ENCODE results near the gene UBR1. TPM values are rescaled to one million over a fixed set of nuclear protein-coding genes. Genes with fewer than 3 reads are reported as not detected.
"Not testable (repeated sequence)": the region's sequence is repeated elsewhere in the genome, so short reads cannot be mapped to it uniquely, and the experiment has no call there.

The UBR1 gene
- total RNA-seq, 1 donor from 2014 or later, result 29.1 TPM

- H3K27ac Mint-ChIP-seq; H3K9me3 Mint-ChIP-seq; H3K27me3 Mint-ChIP-seq (ENCODE audit: insufficient read depth); H3K4me1 Mint-ChIP-seq (ENCODE audit: low read depth); intact Hi-C loops (cut with micrococcal nuclease); H3K4me3 Mint-ChIP-seq; DNase-seq (ENCODE audit: low spot score): not testable (repeated sequence)
- peaks cover 25% of the 10 kb centered on the region for H3K36me3 Mint-ChIP-seq (ENCODE audit: low read depth)
Measured at GRCh38 chr15:43014671-43015070, 91.2 kb downstream of the UBR1 start.

- H3K4me3 Mint-ChIP-seq, result no peak overlapping the region
- intact Hi-C loops (cut with micrococcal nuclease), result no loop called here
- H3K27me3 Mint-ChIP-seq (ENCODE audit: insufficient read depth), result no peaks in the 10 kb centered on the region
- DNase-seq (ENCODE audit: low spot score), result no peak
- no peaks in the 10 kb centered on the region for H3K4me1 Mint-ChIP-seq (ENCODE audit: low read depth)
- no peaks in the 10 kb centered on the region for H3K9me3 Mint-ChIP-seq
- peaks cover 33% of the 10 kb centered on the region for H3K36me3 Mint-ChIP-seq (ENCODE audit: low read depth)
- no peak overlapping the region for H3K27ac Mint-ChIP-seq
Measured at GRCh38 chr15:43009206-43009605, 96.6 kb downstream of the UBR1 start.

GRCh38 chr15:43008150-43008549 lies 97.7 kb downstream of the UBR1 start:
- peaks cover 35% of the 10 kb centered on the region for H3K36me3 Mint-ChIP-seq (ENCODE audit: low read depth)
- intact Hi-C loops (cut with micrococcal nuclease), result no loop called here

DNA sequence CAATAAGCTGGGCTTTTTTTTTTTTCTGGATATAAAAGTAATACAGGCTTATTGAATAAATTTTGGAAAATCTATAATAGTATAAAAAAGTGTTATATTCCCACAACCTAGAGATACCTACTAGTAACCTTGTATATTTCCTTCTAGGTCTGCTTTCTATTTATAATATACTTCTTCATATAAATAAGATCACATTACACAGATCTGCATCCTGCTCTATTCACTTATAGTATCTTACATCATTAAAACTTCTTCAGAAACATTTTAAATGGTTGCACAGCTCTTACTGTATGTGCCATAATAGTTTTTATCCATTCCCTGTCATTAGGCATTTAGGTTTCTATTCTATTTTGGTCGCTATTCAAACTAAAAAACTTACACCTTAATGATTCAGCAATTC lies 98.3 kb downstream of the UBR1 start:
- Mint-ChIP-seq H3K27me3 (ENCODE audit: insufficient read depth) (no peaks in the 10 kb centered on the region), H3K36me3 (ENCODE audit: low read depth) (peaks cover 37% of the 10 kb centered on the region), H3K4me3 (no peak overlapping the region), H3K27ac (no peak overlapping the region), H3K4me1 (ENCODE audit: low read depth) (no peaks in the 10 kb centered on the region), H3K9me3 (no peaks in the 10 kb centered on the region)
- intact Hi-C loops (cut with micrococcal nuclease), result no loop called here
- DNase-seq (ENCODE audit: low spot score), result no peak

More at GRCh38 chr15:43008150-43008549, 97.7 kb downstream of the UBR1 start:
- H3K9me3 Mint-ChIP-seq, result no peaks in the 10 kb centered on the region
- no peaks in the 10 kb centered on the region for H3K4me1 Mint-ChIP-seq (ENCODE audit: low read depth)
- H3K27me3 Mint-ChIP-seq (ENCODE audit: insufficient read depth), result no peaks in the 10 kb centered on the region
- H3K4me3 Mint-ChIP-seq, result no peak overlapping the region
- no peak overlapping the region for H3K27ac Mint-ChIP-seq
- DNase-seq (ENCODE audit: low spot score), result no peak

DNA sequence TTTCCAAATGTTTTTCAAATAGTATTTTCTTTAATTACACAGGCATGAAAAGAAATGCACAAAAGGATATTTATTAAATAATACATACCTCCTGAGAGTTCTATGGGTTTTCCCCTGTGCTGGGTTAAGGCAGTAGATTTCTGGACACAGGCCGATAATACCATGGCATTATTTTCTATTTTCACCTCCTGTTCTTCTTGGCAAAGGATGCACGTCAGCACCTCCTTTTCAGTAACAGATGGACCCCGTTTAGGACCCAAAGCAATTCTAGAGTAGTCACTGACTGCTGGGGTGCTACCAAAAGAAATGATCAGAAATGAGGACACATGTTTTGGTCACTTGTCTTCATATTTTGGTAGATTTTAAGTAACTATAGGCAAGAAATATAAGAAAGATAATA lies 98.8 kb downstream of the UBR1 start:
- no peak for DNase-seq (ENCODE audit: low spot score)
- Mint-ChIP-seq H3K4me1 (ENCODE audit: low read depth) (no peaks in the 10 kb centered on the region), H3K4me3 (no peak overlapping the region), H3K27ac (no peak overlapping the region), H3K9me3 (no peaks in the 10 kb centered on the region), H3K27me3 (ENCODE audit: insufficient read depth) (no peaks in the 10 kb centered on the region), H3K36me3 (ENCODE audit: low read depth) (peaks cover 35% of the 10 kb centered on the region)
- intact Hi-C loops (cut with micrococcal nuclease), result no loop called here

GRCh38 chr15:43004886-43005595 lies 100.8 kb downstream of the UBR1 start:
- H3K4me3 Mint-ChIP-seq; DNase-seq (ENCODE audit: low spot score); intact Hi-C loops (cut with micrococcal nuclease); H3K27me3 Mint-ChIP-seq (ENCODE audit: insufficient read depth); H3K4me1 Mint-ChIP-seq (ENCODE audit: low read depth); H3K9me3 Mint-ChIP-seq; H3K27ac Mint-ChIP-seq: not testable (repeated sequence)
- H3K36me3 Mint-ChIP-seq (ENCODE audit: low read depth), result peaks cover 29% of the 10 kb centered on the region

DNA sequence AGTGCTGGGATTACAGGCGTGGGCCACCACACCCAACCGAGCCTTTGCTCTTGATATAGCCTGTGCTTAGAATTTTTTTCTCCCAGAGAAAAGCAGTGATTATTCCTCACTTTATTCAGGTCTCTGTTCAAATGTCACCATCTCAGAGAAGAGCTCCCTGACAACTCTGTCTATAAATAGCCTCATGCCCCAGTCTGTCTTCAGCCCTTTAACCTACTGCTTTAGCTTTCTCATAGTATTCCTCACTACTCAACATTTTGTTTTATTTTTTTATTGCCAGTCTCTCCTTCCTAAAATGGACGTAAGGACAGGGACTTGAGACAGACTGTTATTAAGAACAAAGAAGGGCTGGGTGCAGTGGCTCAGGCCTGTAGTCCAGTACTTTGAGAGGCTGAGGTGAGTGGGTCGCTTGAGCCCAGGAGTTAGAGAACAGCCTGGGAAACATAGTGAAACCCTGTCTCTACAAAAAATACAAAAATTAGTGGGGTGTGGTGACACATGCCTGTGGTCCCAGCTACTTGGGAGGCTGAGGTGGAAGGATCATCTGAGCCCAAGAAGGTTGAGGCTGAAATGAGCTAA lies 106.5 kb downstream of the UBR1 start:
- Mint-ChIP-seq H3K27ac (no peak overlapping the region), H3K36me3 (ENCODE audit: low read depth) (peaks cover 29% of the 10 kb centered on the region), H3K4me1 (ENCODE audit: low read depth) (peaks cover 6% of the 10 kb centered on the region)

GRCh38 chr15:42996871-42997270 lies 109.0 kb downstream of the UBR1 start:
- H3K4me3 Mint-ChIP-seq, result no peak overlapping the region
- intact Hi-C loops (cut with micrococcal nuclease), result no loop called here
- no peaks in the 10 kb centered on the region for H3K9me3 Mint-ChIP-seq
- H3K4me1 Mint-ChIP-seq (ENCODE audit: low read depth), result peaks cover 6% of the 10 kb centered on the region
- no peak for DNase-seq (ENCODE audit: low spot score)
- H3K27me3 Mint-ChIP-seq (ENCODE audit: insufficient read depth), result no peaks in the 10 kb centered on the region
- no peak overlapping the region for H3K27ac Mint-ChIP-seq
- H3K36me3 Mint-ChIP-seq (ENCODE audit: low read depth), result peaks cover 20% of the 10 kb centered on the region

More for the DNA sequence above, 106.5 kb downstream of the UBR1 start:
- Mint-ChIP-seq H3K4me3 (no peak overlapping the region), H3K27me3 (ENCODE audit: insufficient read depth) (no peaks in the 10 kb centered on the region), H3K9me3 (no peaks in the 10 kb centered on the region)
- DNase-seq (ENCODE audit: low spot score), result no peak
- intact Hi-C loops (cut with micrococcal nuclease), result no loop called here

DNA sequence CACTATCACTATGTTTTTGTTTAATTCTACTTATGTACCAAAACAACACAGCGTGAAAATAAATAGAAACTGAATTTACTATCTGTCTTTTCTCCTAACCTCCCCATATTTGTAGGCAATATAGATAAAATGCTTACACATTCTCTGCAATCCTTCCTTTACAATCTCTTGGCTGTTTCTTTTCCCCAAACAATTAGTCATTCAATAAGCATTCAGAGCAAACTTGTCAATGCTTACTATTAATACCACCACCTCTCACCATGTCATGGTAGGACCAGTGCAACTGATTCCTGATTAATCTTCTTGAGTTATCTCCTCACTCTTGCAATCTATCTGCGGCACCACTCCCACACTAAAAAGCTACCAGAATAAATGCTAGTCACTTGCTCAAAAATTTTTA lies 111.3 kb downstream of the UBR1 start:
- H3K36me3 Mint-ChIP-seq (ENCODE audit: low read depth), result peaks cover 24% of the 10 kb centered on the region

DNA sequence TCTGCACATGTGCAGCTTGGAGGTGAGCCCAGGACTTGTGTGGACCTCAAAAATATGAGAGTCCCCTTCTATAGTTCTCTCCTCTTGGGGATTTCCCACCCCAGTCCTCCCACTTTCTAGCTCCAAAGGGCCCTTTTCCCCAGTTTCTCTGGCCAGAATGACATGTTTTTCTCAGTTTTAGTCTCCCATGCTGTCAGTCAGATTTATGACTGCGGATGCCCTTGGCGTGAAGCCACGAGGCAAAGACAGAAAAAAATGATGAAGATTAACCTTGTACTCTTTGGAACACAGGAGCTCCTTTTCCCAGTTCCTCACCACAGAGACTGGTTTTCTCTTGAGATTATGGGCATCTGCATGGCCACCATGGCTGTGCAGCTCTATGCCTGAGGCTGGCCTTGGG lies 113.2 kb downstream of the UBR1 start:
- H3K27ac Mint-ChIP-seq, result no peak overlapping the region
- H3K27me3 Mint-ChIP-seq (ENCODE audit: insufficient read depth), result no peaks in the 10 kb centered on the region
- no peaks in the 10 kb centered on the region for H3K9me3 Mint-ChIP-seq
- intact Hi-C loops (cut with micrococcal nuclease), result no loop called here
- H3K4me1 Mint-ChIP-seq (ENCODE audit: low read depth), result peaks cover 6% of the 10 kb centered on the region
- H3K36me3 Mint-ChIP-seq (ENCODE audit: low read depth), result peaks cover 24% of the 10 kb centered on the region
- H3K4me3 Mint-ChIP-seq, result no peak overlapping the region
- DNase-seq (ENCODE audit: low spot score), result no peak

More for the DNA sequence above, 111.3 kb downstream of the UBR1 start:
- Mint-ChIP-seq H3K4me1 (ENCODE audit: low read depth) (peaks cover 6% of the 10 kb centered on the region), H3K9me3 (no peaks in the 10 kb centered on the region), H3K27ac (no peak overlapping the region), H3K27me3 (ENCODE audit: insufficient read depth) (no peaks in the 10 kb centered on the region), H3K4me3 (no peak overlapping the region)
- intact Hi-C loops (cut with micrococcal nuclease), result no loop called here
- DNase-seq (ENCODE audit: low spot score), result no peak

DNA sequence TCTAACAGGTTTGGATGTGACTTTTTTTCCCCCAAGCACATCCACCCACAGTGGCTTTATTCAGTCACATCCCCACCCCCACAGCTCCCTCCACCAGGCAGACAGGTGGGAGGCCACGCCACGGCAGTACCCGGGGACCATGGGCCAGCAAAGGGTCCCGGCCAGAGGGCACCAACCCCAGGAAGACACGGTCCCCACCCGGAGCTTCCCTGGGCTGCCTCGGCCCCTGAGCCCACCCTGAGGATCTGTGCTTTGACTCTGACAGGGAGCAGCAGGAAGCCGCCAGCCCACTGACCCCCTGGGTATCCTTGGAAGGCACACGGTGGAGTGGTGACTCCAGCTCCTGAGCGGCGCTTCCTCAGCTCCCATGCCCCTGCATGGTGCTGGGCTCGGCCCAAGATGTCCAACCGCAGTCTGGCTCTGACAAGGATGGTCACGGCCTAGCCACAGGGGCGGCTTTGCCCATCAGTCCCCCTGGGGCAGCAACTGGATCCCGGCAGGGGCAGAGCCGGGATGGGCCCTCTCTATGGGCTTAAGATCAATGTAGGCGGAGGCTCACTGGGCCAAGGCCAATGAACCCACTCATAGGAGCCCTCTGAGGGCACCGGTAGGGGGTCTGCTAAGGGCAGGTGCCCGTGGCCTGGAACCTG lies 119.0 kb downstream of the UBR1 start:
- no peaks in the 10 kb centered on the region for H3K9me3 Mint-ChIP-seq
- intact Hi-C loops (cut with micrococcal nuclease), result no loop called here
- H3K27ac Mint-ChIP-seq, result no peak overlapping the region
- H3K36me3 Mint-ChIP-seq (ENCODE audit: low read depth), result peaks cover 23% of the 10 kb centered on the region
- H3K4me3 Mint-ChIP-seq, result no peak overlapping the region
- no peaks in the 10 kb centered on the region for H3K27me3 Mint-ChIP-seq (ENCODE audit: insufficient read depth)
- DNase-seq (ENCODE audit: low spot score), result no peak
- no peaks in the 10 kb centered on the region for H3K4me1 Mint-ChIP-seq (ENCODE audit: low read depth)

- Mint-ChIP-seq H3K27me3 (ENCODE audit: insufficient read depth) (no peaks in the 10 kb centered on the region), H3K9me3 (no peaks in the 10 kb centered on the region), H3K4me3 (no peak overlapping the region), H3K36me3 (ENCODE audit: low read depth) (peaks cover 23% of the 10 kb centered on the region), H3K27ac (no peak overlapping the region), H3K4me1 (ENCODE audit: low read depth) (no peaks in the 10 kb centered on the region)
- DNase-seq (ENCODE audit: low spot score), result no peak
- intact Hi-C loops (cut with micrococcal nuclease), result no loop called here
Measured at GRCh38 chr15:42984493-42985034, 121.3 kb downstream of the UBR1 start.

- H3K9me3 Mint-ChIP-seq; DNase-seq (ENCODE audit: low spot score); H3K27ac Mint-ChIP-seq; intact Hi-C loops (cut with micrococcal nuclease); H3K4me1 Mint-ChIP-seq (ENCODE audit: low read depth); H3K4me3 Mint-ChIP-seq; H3K27me3 Mint-ChIP-seq (ENCODE audit: insufficient read depth): not testable (repeated sequence)
- H3K36me3 Mint-ChIP-seq (ENCODE audit: low read depth), result peaks cover 43% of the 10 kb centered on the region
Measured at GRCh38 chr15:42979113-42979512, 126.7 kb downstream of the UBR1 start.

Data from activated T-helper 1 cell treated with anti-CD3 and anti-CD28 coated beads, Interleukin-12 subunit alpha, Interleukin-12 subunit beta, Interleukin-2, Interleukin-4 antibody, amounts not matched to agents 30 ng/mL and 10 ng/mL and 1 ng/mL, durations not matched to agents 14 hours and 24 hours and 36 hours (primary cell).